OCI-LY3 (cell line): ENCODE results near the gene CXCL13.

Source experiments
- CTCF ChIP-seq: fragments of 200-600, 300-600 bp; sonication (generic); IDR thresholded peaks from 2 replicates; pipeline ENCODE4 v1.5.1; 2014; ENCODE audit warnings: antibody characterized with exemption, low read length, low read depth
- EZH2phosphoT487 ChIP-seq: fragments of 200-600 bp; shearing (Covaris generic); IDR thresholded peaks from 2 replicates; pipeline ENCODE4 v1.6.1; 2018; ENCODE audit warnings: antibody characterized with exemption, mixed run types, low read depth

- TF ChIP-seq CTCF (no peak), EZH2phosphoT487 (no peak)
Measured at GRCh38 chr4:77613267-77613666, 7.6 kb downstream of the CXCL13 start.
